Measurements from ENCODE around the gene HMGCS2.

The HMGCS2 gene

GRCh38 chr1:119735217-119735616, 33.5 kb downstream of the HMGCS2 start:
- no peak overlapping the region for H3K4me3 ChIP-seq
- intact Hi-C loops (cut with DNase I; ENCODE audit: low total_unique reads): no loop called here
- peak in 1 of 2 donors; percentile 40 for DNase-seq

GRCh38 chr1:119733754-119734153, 35.0 kb downstream of the HMGCS2 start:
- Histone ChIP-seq H3K27ac (no peak overlapping the region), H3K36me3 (peaks cover 32 to 67% (median 46%) of the 10 kb centered on the region in 3 donors), H3K4me1 (peaks cover 0 to 12% (median 9%) of the 10 kb centered on the region in 4 donors), H3K9me3 (no peaks in the 10 kb centered on the region), H3K4me3 (no peak overlapping the region), H3K27me3 (no peaks in the 10 kb centered on the region)
- DNase-seq: no peak
- TF ChIP-seq, protein P1, sequence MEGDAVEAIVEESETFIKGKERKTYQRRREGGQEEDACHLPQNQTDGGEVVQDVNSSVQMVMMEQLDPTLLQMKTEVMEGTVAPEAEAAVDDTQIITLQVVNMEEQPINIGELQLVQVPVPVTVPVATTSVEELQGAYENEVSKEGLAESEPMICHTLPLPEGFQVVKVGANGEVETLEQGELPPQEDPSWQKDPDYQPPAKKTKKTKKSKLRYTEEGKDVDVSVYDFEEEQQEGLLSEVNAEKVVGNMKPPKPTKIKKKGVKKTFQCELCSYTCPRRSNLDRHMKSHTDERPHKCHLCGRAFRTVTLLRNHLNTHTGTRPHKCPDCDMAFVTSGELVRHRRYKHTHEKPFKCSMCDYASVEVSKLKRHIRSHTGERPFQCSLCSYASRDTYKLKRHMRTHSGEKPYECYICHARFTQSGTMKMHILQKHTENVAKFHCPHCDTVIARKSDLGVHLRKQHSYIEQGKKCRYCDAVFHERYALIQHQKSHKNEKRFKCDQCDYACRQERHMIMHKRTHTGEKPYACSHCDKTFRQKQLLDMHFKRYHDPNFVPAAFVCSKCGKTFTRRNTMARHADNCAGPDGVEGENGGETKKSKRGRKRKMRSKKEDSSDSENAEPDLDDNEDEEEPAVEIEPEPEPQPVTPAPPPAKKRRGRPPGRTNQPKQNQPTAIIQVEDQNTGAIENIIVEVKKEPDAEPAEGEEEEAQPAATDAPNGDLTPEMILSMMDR (IDR thresholded peaks at IDR 0.05): no peak
- intact Hi-C loops (cut with DNase I; ENCODE audit: low total_unique reads): no loop called here

More at GRCh38 chr1:119735217-119735616, 33.5 kb downstream of the HMGCS2 start:
- H3K4me1 ChIP-seq: peaks cover 0 to 12% (median 9%) of the 10 kb centered on the region in 4 donors
- peaks cover 23 to 59% (median 37%) of the 10 kb centered on the region in 3 donors for H3K36me3 ChIP-seq
- no peak overlapping the region for H3K27ac ChIP-seq
- TF ChIP-seq, protein P1 (IDR thresholded peaks at IDR 0.05): no peak
- H3K9me3 ChIP-seq: no peaks in the 10 kb centered on the region
- no peaks in the 10 kb centered on the region for H3K27me3 ChIP-seq

GRCh38 chr1:119732465-119733168, 36.1 kb downstream of the HMGCS2 start:
- peaks cover 0 to 6% (median 5%) of the 10 kb centered on the region in 4 donors for H3K4me1 ChIP-seq
- no peak overlapping the region for H3K4me3 ChIP-seq
- no peaks in the 10 kb centered on the region for H3K27me3 ChIP-seq
- intact Hi-C loops (cut with DNase I; ENCODE audit: low total_unique reads): no loop called here
- peaks cover 32 to 64% (median 52%) of the 10 kb centered on the region in 3 donors for H3K36me3 ChIP-seq
- no peak overlapping the region for H3K27ac ChIP-seq
- H3K9me3 ChIP-seq: no peaks in the 10 kb centered on the region
- DNase-seq: no peak
- TF ChIP-seq, protein P1 (IDR thresholded peaks at IDR 0.05): no peak

DNA sequence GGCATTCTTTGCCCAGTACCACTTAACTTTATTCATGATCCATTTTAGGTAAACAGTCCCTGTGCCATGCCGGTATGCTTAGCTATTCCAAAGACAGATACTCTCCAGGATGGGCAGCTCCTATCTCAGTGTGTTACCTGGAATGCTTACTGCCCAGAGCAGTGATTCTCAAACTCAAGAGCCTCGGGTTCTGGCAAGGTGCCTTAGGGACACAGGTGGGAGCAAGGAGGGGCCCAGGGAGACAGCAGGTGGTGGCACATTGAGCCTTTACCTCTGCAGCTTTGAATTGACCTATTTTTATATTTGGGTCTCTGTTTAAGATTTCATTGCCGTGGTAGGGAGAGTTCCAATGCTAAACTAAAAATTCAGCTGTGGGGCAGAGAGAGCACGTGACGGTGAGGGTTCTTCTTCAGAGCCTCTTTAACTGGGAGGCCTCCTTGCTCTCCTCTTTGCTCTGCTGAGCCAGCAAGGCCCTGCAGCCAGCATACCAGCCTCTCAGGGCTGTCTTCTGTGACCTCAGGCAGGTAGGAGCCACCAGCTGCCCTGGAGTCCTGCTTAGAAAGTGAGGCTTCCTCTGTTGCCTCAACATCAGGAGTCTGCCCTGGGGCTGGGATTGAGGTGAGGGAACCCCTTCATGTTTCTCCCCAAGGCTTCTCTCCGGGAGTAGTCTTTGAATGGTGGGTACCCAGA, 36.8 kb downstream of the HMGCS2 start:
- Histone ChIP-seq H3K36me3 (peaks cover 33 to 63% (median 52%) of the 10 kb centered on the region in 3 donors), H3K9me3 (no peaks in the 10 kb centered on the region), H3K4me3 (no peak overlapping the region), H3K27ac (no peak overlapping the region), H3K27me3 (no peaks in the 10 kb centered on the region), H3K4me1 (no peaks in the 10 kb centered on the region)
- TF ChIP-seq, protein P1 (IDR thresholded peaks at IDR 0.05): no peak
- no peak for DNase-seq
- intact Hi-C loops (cut with DNase I; ENCODE audit: low total_unique reads): no loop called here

DNA sequence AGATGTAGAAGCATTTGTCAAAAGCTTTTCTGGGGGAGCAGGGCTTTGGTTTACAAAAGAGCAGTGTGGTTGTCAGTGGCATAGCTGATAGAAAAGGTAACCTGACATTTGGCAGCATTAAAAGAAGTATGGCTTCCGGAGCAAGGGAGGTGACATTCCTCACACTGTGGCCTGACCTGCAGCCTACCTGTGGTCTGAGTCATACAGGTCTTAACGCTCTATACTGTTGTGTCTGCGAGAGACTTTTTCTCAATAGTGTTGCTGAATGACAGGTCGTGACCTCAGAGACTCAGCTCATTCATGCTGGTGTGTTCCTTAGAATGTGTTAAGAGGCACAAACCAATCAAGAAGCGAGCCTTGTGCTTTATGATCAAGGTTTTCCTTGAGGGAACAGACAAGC, 37.6 kb downstream of the HMGCS2 start:
- no peaks in the 10 kb centered on the region for H3K4me1 ChIP-seq
- TF ChIP-seq, protein P1 (IDR thresholded peaks at IDR 0.05): no peak
- no peak for DNase-seq
- intact Hi-C loops (cut with DNase I; ENCODE audit: low total_unique reads): no loop called here
- peaks cover 36 to 69% (median 51%) of the 10 kb centered on the region in 3 donors for H3K36me3 ChIP-seq
- H3K4me3 ChIP-seq: no peak overlapping the region
- no peaks in the 10 kb centered on the region for H3K27me3 ChIP-seq
- no peaks in the 10 kb centered on the region for H3K9me3 ChIP-seq
- no peak overlapping the region for H3K27ac ChIP-seq
